ENCODE results near the gene PHLPP1. TPM values are rescaled to one million over a fixed set of nuclear protein-coding genes. Genes with fewer than 3 reads are reported as not detected.

The PHLPP1 gene
- total RNA-seq, 2 experiments from 2014 or later: 9.0 to 12.4 TPM

- H2AFZ ChIP-seq (ENCODE audit: low read length): no peak overlapping the region
- no peaks in the 10 kb centered on the region for H3K9me2 ChIP-seq (ENCODE audit: insufficient read depth, low read length)
- no peak for DNase-seq (ENCODE audit: low spot score)
- no peaks in the 10 kb centered on the region for H4K20me1 ChIP-seq (ENCODE audit: insufficient read depth, low read length)
- no TSS peak for BruUV-seq (replicated peaks)
- no peak overlapping the region for H3K4me3 ChIP-seq (ENCODE audit: low read depth, low read length, poor library complexity, severe bottlenecking)
- intact Hi-C loops (cut with micrococcal nuclease; ENCODE audit: unreplicated experiment): loop anchor here (5.0 kb wide), 2 partner anchors 324 to 419 kb away; no protein-coding TSS in a partner anchor
- H3K27ac ChIP-seq (ENCODE audit: low read depth, low read length, poor library complexity, severe bottlenecking): no peak overlapping the region
- CTCF ChIA-PET (ENCODE audit: unreplicated experiment): no interaction called here
- no peak overlapping the region for H3K4me2 ChIP-seq (ENCODE audit: low read length)
- H3K4me1 ChIP-seq (ENCODE audit: insufficient read depth, low read length, poor library complexity, severe bottlenecking): no peaks in the 10 kb centered on the region
- TF ChIP-seq, protein P1, sequence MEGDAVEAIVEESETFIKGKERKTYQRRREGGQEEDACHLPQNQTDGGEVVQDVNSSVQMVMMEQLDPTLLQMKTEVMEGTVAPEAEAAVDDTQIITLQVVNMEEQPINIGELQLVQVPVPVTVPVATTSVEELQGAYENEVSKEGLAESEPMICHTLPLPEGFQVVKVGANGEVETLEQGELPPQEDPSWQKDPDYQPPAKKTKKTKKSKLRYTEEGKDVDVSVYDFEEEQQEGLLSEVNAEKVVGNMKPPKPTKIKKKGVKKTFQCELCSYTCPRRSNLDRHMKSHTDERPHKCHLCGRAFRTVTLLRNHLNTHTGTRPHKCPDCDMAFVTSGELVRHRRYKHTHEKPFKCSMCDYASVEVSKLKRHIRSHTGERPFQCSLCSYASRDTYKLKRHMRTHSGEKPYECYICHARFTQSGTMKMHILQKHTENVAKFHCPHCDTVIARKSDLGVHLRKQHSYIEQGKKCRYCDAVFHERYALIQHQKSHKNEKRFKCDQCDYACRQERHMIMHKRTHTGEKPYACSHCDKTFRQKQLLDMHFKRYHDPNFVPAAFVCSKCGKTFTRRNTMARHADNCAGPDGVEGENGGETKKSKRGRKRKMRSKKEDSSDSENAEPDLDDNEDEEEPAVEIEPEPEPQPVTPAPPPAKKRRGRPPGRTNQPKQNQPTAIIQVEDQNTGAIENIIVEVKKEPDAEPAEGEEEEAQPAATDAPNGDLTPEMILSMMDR (conservative IDR thresholded peaks at IDR 0.05; ENCODE audit: low read length): no peak
- TF ChIP-seq EZH2phosphoT487 (IDR thresholded peaks at IDR 0.05; ENCODE audit: borderline replicate concordance, low read depth, low read length): no peak
- no peaks in the 10 kb centered on the region for H3K36me3 ChIP-seq (ENCODE audit: insufficient read depth, low read length)
- POLR2A ChIA-PET: interaction anchor here (0.5 kb wide), 1 partner anchor 675 kb away, joined by 4 read pairs; no protein-coding TSS in a partner anchor
- no peaks in the 10 kb centered on the region for H3K9me3 ChIP-seq (ENCODE audit: low read length)
- no peaks in the 10 kb centered on the region for H3K79me2 ChIP-seq (ENCODE audit: insufficient read depth, low read depth, low read length)
These were observed 302.6 kb downstream of the PHLPP1 start for GRCh38 chr18:63017977-63018376.

GRCh38 chr18:63022429-63023022 is 307.2 kb downstream of the PHLPP1 start:
- Histone ChIP-seq H3K79me2 (ENCODE audit: insufficient read depth, low read depth, low read length) (no peaks in the 10 kb centered on the region), H3K4me1 (ENCODE audit: insufficient read depth, low read length, poor library complexity, severe bottlenecking) (no peaks in the 10 kb centered on the region), H3K4me3 (ENCODE audit: low read depth, low read length, poor library complexity, severe bottlenecking) (no peak overlapping the region), H3K36me3 (ENCODE audit: insufficient read depth, low read length) (no peaks in the 10 kb centered on the region), H4K20me1 (ENCODE audit: insufficient read depth, low read length) (no peaks in the 10 kb centered on the region), H3K27ac (ENCODE audit: low read depth, low read length, poor library complexity, severe bottlenecking) (no peak overlapping the region), H3K9me2 (ENCODE audit: insufficient read depth, low read length) (no peaks in the 10 kb centered on the region), H2AFZ (ENCODE audit: low read length) (no peak overlapping the region), H3K4me2 (ENCODE audit: low read length) (no peak overlapping the region), H3K9me3 (ENCODE audit: low read length) (no peaks in the 10 kb centered on the region)
- intact Hi-C loops (cut with micrococcal nuclease; ENCODE audit: unreplicated experiment): no loop called here
- CTCF ChIA-PET (ENCODE audit: unreplicated experiment): no interaction called here
- DNase-seq (ENCODE audit: low spot score): no peak
- POLR2A ChIA-PET: no interaction called here
- TF ChIP-seq, protein P1 (conservative IDR thresholded peaks at IDR 0.05; ENCODE audit: low read length): peak; percentile 55
- no peak for TF ChIP-seq EZH2phosphoT487 (IDR thresholded peaks at IDR 0.05; ENCODE audit: borderline replicate concordance, low read depth, low read length)
- BruUV-seq (replicated peaks): no TSS peak

DNA sequence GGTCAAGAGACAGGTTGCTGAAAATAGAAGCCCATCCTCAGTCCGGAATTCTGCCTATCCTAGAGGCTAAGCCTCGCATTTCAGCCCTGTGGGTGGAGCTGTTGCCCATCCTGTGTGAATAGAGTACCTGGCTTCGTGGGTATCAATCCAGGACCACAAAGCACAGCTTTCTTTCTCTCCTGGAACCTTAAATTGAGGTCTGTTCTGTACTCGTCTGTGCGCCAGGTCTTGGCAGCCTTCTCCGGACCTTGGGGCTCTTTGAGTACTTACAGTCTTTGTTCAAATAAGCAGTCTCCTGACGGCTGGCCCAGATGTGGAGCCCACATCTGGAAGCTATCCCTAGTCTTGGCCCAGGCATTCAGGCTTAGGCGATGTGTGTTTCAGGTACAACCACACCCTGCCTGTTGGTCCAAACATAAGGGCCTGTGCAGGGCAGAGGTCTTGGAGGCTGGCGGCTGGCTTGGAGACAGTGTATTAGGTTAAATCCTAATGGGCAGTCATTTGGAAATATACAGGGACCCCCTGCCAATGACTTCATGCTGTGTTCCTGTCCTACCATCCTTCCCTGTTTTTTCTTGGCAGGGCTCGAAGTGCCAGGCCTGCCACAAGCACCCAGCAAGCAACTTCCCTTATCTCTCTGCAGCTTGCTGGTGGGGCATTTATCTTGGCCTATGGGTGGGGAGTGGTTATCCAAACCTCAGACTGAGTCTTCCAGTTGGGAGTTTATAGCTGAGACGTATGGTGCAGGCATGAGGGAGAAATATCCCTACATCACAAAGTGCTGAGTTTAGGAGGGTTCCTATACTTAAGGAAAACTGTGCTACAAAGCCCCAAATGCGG is 310.1 kb downstream of the PHLPP1 start:
- BruUV-seq (replicated peaks): no TSS peak
- H3K9me3 ChIP-seq (ENCODE audit: low read length): no peaks in the 10 kb centered on the region
- no peaks in the 10 kb centered on the region for H3K4me1 ChIP-seq (ENCODE audit: insufficient read depth, low read length, poor library complexity, severe bottlenecking)
- H4K20me1 ChIP-seq (ENCODE audit: insufficient read depth, low read length): no peaks in the 10 kb centered on the region
- no peaks in the 10 kb centered on the region for H3K79me2 ChIP-seq (ENCODE audit: insufficient read depth, low read depth, low read length)
- H3K9me2 ChIP-seq (ENCODE audit: insufficient read depth, low read length): no peaks in the 10 kb centered on the region
- ChIA-PET CTCF (ENCODE audit: unreplicated experiment) (no interaction called here), POLR2A (no interaction called here)
- TF ChIP-seq, protein P1 (conservative IDR thresholded peaks at IDR 0.05; ENCODE audit: low read length): 0 out of 2 replicates have a peak, but pooled peaks have one; percentile 17
- no peak for TF ChIP-seq EZH2phosphoT487 (IDR thresholded peaks at IDR 0.05; ENCODE audit: borderline replicate concordance, low read depth, low read length)
- no peak overlapping the region for H3K27ac ChIP-seq (ENCODE audit: low read depth, low read length, poor library complexity, severe bottlenecking)
- DNase-seq (ENCODE audit: low spot score): no peak
- no peak overlapping the region for H3K4me3 ChIP-seq (ENCODE audit: low read depth, low read length, poor library complexity, severe bottlenecking)
- intact Hi-C loops (cut with micrococcal nuclease; ENCODE audit: unreplicated experiment): no loop called here
- H2AFZ ChIP-seq (ENCODE audit: low read length): no peak overlapping the region
- H3K36me3 ChIP-seq (ENCODE audit: insufficient read depth, low read length): no peaks in the 10 kb centered on the region
- H3K4me2 ChIP-seq (ENCODE audit: low read length): no peak overlapping the region

All from OCI-LY7 (cell line).